Kidney (tissue), 14 donors: ENCODE data around the gene DDA1. TPM values are rescaled to one million over a fixed set of nuclear protein-coding genes. Genes with fewer than 3 reads are reported as not detected.

ENCODE experiments used
- DNase-seq, 5 donors: peaks; one replicate each; pipeline ENCODE4 v3.0.0-alpha.2; 2013 to 2020
- FAIRE-seq: peaks from 2 replicates; lab custom pipeline; 2012; peaks lifted over from hg19 to GRCh38; lab: Jason Lieb, UNC
- H3K27ac ChIP-seq, 2 donors: one replicate each; pipeline ENCODE4 v1.7.0; 2013; ENCODE audit warnings: low read depth in 2 of 2, low read length in 2 of 2, inconsistent platforms in 1 of 2
- H3K27me3 ChIP-seq: one replicate; pipeline ENCODE4 v1.7.1; 2013; ENCODE audit warnings: low read length, inconsistent platforms; ENCODE audit not compliant: control insufficient read depth, insufficient read depth
- H3K36me3 ChIP-seq, 3 donors: one replicate each; pipeline versions ENCODE4 v1.7.0 to v1.7.1; 2013; ENCODE audit warnings: low read length in 3 of 3, control low read depth in 1 of 3, inconsistent platforms in 1 of 3; ENCODE audit not compliant: insufficient read depth in 3 of 3, control insufficient read depth in 2 of 3
- H3K4me1 ChIP-seq, 3 donors: one replicate each; pipeline versions ENCODE4 v1.7.0 to v1.7.1; 2013; ENCODE audit warnings: low read length in 3 of 3, inconsistent platforms in 1 of 3, low read depth in 1 of 3; ENCODE audit not compliant: control insufficient read depth in 2 of 3, insufficient read depth in 2 of 3
- H3K4me3 ChIP-seq, 3 donors: one replicate each; pipeline versions ENCODE4 v1.7.0 to v1.8.1; 2013; ENCODE audit warnings: low read length in 3 of 3, control low read depth in 1 of 3, inconsistent platforms in 1 of 3
- H3K9ac ChIP-seq, 3 donors: one replicate each; pipeline versions ENCODE4 v1.7.0 to v1.7.1; 2013; ENCODE audit warnings: low read length in 3 of 3, control low read depth in 1 of 3, inconsistent platforms in 1 of 3
- H3K9me3 ChIP-seq, 3 donors: one replicate each; pipeline versions ENCODE4 v1.7.0 to v1.7.1; 2013; ENCODE audit warnings: low read length in 3 of 3, control low read depth in 1 of 3, inconsistent platforms in 1 of 3; ENCODE audit not compliant: control insufficient read depth in 2 of 3, insufficient read depth in 1 of 3
- CTCF ChIP-seq: IDR thresholded peaks from 3 replicates; pipeline ENCODE4 v1.5.1; 2012; ENCODE audit warnings: mild to moderate bottlenecking, moderate library complexity, borderline replicate concordance; ENCODE audit not compliant: insufficient read depth; ENCODE audit errors: extremely low read depth
- intact Hi-C: fragments of 100-400 bp; cut with DNase I; formaldehyde crosslinking; loops from one replicate; pipeline ENCODE4 v1.11.1; 2022
- polyA plus RNA-seq: library from polyadenylated mRNA; stranded (reverse); fragments of 350-450 nt; fragmentation: Illumina TruSeq; extraction: RNeasy Lipid Tissue Mini Kit (QIAGEN cat#74804); gene quantifications from one replicate; pipeline ENCODE4 v1.2.3, GENCODE V29; 2014; ENCODE audit warnings: low read depth, low replicate concordance; ENCODE audit not compliant: insufficient read depth
- total RNA-seq: library from RNA; stranded (reverse); fragmentation: NEBNext Ultra II Directional; extraction: Animal tissue kit (Norgen Biotek cat#: 25700); gene quantifications from one replicate; pipeline ENCODE4 v1.2.1, GENCODE V29; 2021
- donor health status: control.
- donor health status: control.
- donor health status: control.
- donor health status: control.
- donor health status: control.
- donor health status: DM: yes; HTN: yes; CAD: no.
- donor health status: Normal renal cell carcinoma (clear cell type).

Gene DDA1
- total and polyA plus RNA-seq, 2 donors from 2014 or later, result 27.7 to 35.9 TPM

- H3K9ac ChIP-seq, result no peak overlapping the region
- H3K4me1 ChIP-seq, result peaks cover 0 to 7% (median 0%) of the 10 kb centered on the region in 3 donors
- DNase-seq (peak; percentile 60 to 93 (median 78)), FAIRE-seq (no peak)
- H3K27me3 ChIP-seq, result no peaks in the 10 kb centered on the region
- peak overlapping the region; percentile 38 to 72 for H3K27ac ChIP-seq
- TF ChIP-seq CTCF, result no peak
- H3K36me3 ChIP-seq, result no peaks in the 10 kb centered on the region
- H3K9me3 ChIP-seq, result no peaks in the 10 kb centered on the region
- intact Hi-C loops, result no loop called here
- H3K4me3 ChIP-seq, result peak overlapping the region in 1 of 3 donors; percentile 17
Measured at GRCh38 chr19:17348700-17349099, 39.3 kb downstream of the DDA1 start.

- DNase-seq, result no peak
- no peaks in the 10 kb centered on the region for H3K9me3 ChIP-seq
- H3K9ac ChIP-seq, result no peak overlapping the region
- H3K4me1 ChIP-seq, result peaks cover 0 to 7% (median 0%) of the 10 kb centered on the region in 3 donors
- H3K27ac ChIP-seq, result no peak overlapping the region
- H3K4me3 ChIP-seq, result no peak overlapping the region
- no peaks in the 10 kb centered on the region for H3K27me3 ChIP-seq
- intact Hi-C loops, result no loop called here
- no peak for TF ChIP-seq CTCF
- FAIRE-seq, result no peak
- H3K36me3 ChIP-seq, result no peaks in the 10 kb centered on the region
Measured at GRCh38 chr19:17351815-17352435, 42.6 kb downstream of the DDA1 start.

GRCh38 chr19:17352608-17353280, 43.4 kb downstream of the DDA1 start:
- H3K4me3 ChIP-seq, result no peak overlapping the region
- DNase-seq (peak in 1 of 5 donors; percentile 79), FAIRE-seq (no peak)
- H3K36me3 ChIP-seq, result no peaks in the 10 kb centered on the region
- H3K4me1 ChIP-seq, result peaks cover 0 to 5% (median 0%) of the 10 kb centered on the region in 3 donors
- H3K9me3 ChIP-seq, result no peaks in the 10 kb centered on the region
- H3K27ac ChIP-seq, result no peak overlapping the region
- H3K9ac ChIP-seq, result no peak overlapping the region
- intact Hi-C loops, result no loop called here
- TF ChIP-seq CTCF, result no peak
- H3K27me3 ChIP-seq, result no peaks in the 10 kb centered on the region
